GM18499 (cell line): ENCODE results near the gene LYRM4.

Source experiments
- ATAC-seq: cut with Tn5 transposase; IDR thresholded peaks from one replicate; pipeline ENCODE4 v1.9.1; 2021; ENCODE audit warnings: moderate number of reproducible peaks; ENCODE audit not compliant: insufficient read depth, unreplicated experiment

LYRM4 gene

GRCh38 chr6:5151360-5151954 lies 109.3 kb downstream of the LYRM4 start:
- ATAC-seq, result no peak

DNA sequence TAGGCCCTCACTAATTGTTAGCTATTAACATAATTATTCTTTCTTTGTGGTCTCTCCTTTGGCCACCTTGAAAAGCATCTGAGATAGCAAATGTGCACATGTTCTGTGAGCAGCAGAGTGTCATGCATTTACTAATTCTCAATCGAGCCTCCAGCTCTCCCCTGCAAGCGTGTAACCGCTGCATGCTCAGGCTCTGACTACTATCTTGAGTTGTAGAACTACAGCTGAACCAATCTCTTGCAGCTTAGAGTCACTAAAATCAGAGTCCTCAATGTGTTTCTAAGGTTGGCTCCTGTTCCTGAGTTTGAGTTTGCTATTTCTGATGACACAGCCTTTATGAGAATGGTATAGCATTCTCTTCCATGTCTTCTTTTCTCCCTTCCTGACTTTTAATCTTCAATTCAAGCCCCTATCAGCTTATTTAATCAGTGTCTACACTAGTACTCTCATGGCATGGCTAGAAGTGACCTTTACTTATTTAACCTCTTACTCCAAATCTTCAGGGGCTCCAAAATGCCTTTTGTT lies 110.1 kb downstream of the LYRM4 start:
- no peak for ATAC-seq

GRCh38 chr6:5149891-5150290 lies 110.9 kb downstream of the LYRM4 start:
- no peak for ATAC-seq

GRCh38 chr6:5149159-5149704 lies 111.5 kb downstream of the LYRM4 start:
- ATAC-seq, result no peak

DNA sequence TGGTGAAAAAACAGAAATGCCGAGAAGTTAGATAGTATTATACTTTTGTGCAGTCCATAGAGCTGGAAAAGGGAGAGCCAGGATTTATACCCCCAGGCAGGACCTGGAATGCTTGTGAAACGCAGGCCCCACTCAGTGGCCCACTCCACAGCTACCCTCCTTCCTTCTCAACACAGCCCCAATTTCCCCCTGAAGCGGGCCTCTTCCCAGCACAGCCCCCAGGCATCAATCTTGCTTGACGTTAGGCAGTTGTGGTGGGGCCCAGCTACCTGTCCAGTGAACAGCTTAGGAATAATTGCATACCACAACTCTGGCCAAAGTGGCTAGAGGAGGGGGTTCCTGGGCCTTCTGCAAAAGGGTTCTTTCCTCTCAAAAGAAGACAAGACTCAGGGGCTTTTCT lies 114.4 kb downstream of the LYRM4 start:
- ATAC-seq, result no peak

DNA sequence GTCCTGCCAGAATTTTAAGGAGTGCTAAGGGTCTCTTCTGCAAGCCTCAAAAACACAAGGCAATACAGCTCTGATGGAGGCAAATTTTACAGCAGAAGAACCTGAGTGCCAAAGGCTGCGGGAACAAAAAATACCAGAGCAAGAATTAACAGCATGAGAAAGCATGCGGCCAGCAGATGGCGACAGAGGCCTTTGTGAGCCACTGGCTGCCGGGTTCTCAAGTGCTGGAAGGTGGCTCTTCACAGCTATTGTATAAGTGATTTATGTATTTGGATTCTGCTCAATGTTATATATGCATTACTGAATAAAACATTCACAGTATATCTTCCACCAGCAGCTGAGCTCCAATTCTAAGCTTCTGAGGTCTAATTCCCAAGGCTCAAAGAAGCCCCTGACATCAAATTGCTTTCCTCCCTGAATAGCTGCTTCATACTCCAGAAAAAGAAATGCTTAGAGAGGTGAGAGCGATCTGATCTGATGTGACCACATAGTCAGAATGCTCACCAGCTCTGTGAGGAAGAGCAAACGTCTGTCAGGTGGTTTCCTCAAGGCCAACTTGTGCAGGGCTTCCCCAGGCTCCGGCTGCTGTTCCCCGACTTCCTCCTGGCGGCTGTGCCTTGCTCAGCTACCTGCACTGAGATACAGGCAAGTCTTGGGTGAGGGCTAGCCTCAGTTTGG lies 117.0 kb downstream of the LYRM4 start:
- no peak for ATAC-seq

DNA sequence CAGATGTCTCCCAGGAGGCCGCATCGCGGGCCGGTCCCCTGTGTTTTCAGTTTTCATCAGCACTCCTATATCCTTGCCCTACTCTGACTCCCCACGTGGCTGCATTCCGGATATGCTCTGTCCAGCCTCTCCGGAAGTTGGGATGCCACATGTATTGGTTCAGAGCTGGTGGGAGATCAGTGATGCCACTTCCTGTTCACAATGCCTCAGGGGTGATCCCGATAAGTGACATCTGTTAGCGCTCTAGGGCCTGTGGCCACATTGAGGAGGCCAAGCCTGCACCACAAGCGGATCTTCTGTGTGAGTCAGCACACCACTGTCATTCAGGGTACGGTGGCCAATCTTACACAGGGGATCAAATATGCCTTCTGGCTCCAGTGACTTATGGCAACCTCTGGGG lies 117.8 kb downstream of the LYRM4 start:
- ATAC-seq, result no peak

DNA sequence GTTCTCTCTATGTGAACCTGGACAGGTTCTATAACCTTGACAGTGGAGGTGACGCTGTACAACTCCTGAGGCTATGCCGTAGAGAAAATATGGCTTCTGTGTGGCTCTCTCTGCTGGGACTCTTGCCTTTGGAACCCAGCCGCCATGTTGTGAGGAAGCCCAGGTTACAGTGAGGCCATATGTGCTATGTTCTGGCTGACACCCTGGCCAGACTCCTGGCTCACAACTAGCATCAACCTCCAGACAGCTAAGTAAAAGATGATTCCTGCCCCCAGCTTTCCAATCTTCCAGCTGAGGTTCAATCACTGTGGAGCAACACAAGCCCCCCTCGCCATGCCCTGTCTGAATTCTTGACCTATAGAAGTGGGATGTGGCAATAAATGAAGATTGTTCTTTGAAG lies 118.6 kb downstream of the LYRM4 start:
- ATAC-seq, result no peak

DNA sequence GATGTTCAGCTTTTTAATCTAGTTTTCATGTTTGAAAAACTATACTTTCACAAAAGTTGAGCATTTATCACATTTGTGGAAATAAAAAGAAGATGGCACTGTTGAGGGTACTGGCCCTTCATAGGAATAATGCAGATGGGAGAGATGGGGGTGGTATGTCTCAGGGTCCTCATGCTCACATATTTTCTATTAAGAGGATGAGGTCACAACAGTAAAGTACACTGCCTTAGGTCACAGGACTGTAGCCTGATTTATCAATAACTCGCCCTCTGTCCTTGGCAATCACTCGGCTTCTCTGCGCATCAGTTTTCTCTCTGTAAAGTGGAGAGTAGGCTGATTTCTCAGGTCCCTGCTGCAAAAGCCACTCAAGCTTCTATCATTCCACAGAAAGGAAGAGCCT lies 119.7 kb downstream of the LYRM4 start:
- ATAC-seq, result no peak

- no peak for ATAC-seq
These were observed 120.7 kb downstream of the LYRM4 start for GRCh38 chr6:5139828-5140771.

DNA sequence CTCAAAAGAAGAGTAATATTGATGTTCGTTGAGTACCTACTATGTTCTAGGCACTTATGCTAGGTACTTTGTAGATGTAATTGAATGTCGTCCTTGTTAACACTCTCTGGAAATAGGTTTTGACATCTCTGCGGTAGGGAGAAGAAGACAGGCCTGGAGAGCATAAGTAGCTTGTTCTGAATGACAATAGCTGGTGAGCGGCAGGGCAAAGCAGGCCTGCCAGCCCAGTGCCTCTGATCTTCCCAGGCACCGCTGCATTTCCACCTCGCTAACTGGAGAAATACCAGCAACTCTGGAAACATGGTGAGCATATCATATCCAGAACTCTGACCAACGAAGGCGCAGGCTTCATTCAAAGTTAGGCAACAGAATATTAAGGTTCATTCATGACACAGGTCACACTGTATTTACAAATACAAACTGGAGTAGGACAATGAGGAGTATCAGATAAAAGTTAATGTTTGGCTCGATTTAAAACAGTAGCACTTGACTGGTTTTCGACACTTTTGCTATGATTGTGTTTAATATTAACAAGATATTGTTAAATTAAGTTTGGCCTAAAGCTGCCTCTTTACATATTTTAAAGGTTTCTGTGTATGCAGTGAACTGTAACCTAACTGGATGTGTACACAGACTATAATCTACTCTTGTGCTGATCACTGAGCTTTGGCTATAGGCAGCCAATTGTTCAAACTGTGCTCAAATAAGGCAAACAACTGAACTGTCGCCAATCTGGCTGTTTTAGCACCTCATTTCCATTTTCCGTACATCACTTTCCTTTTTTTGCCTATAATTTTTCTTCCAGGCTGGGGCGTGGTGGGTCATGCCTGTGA lies 121.5 kb downstream of the LYRM4 start:
- ATAC-seq, result no peak

- no peak for ATAC-seq
These were observed 123.9 kb downstream of the LYRM4 start for GRCh38 chr6:5136851-5137250.

DNA sequence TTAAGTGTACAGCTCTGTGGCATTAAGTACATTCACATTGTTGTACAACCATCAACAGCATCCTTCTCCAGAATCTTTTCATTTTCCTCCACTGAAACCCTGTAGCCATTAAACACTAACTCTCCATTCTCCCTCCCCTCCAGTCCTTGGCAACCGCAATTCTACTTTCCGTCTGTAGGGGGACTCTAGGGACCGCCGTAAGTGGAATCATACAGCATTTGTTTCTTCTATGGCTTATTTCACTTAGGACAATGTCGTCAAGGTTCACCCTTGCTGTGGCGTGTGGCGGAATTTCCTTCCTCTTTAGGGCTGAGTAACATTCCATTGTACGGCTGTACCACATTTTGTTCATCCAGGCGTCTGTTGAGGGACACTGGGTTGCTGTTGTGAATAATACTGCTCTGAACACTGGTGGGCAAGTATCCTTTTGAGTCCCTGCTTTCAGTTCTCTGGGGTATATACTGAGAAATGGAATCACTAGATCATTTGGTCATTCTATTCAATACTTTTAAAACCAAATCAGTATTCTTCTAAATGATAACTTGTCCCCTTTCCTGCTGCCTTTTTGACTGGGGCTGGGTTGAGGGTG lies 124.9 kb downstream of the LYRM4 start:
- ATAC-seq, result no peak

GRCh38 chr6:5133943-5134342 lies 126.8 kb downstream of the LYRM4 start:
- no peak for ATAC-seq

DNA sequence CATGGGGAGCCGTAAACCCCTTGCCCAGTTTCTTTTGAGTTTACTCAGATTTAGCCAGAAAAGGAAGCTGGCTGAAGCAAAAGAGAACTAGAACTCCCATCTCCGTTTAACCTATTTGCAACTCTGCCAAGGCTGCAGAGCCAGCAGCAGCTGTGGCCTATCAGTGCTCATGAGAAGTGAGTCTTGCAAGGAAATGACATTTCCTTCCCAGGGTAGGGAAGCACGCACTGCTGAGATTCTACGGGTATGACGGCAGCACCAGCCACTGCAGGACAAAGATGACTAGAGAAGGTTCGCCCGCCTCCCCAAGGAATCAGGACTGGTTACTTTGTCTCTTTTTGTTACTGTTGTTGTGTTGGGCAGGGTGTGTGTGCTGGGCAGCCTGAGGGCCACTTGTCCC lies 128.0 kb downstream of the LYRM4 start:
- ATAC-seq, result no peak

DNA sequence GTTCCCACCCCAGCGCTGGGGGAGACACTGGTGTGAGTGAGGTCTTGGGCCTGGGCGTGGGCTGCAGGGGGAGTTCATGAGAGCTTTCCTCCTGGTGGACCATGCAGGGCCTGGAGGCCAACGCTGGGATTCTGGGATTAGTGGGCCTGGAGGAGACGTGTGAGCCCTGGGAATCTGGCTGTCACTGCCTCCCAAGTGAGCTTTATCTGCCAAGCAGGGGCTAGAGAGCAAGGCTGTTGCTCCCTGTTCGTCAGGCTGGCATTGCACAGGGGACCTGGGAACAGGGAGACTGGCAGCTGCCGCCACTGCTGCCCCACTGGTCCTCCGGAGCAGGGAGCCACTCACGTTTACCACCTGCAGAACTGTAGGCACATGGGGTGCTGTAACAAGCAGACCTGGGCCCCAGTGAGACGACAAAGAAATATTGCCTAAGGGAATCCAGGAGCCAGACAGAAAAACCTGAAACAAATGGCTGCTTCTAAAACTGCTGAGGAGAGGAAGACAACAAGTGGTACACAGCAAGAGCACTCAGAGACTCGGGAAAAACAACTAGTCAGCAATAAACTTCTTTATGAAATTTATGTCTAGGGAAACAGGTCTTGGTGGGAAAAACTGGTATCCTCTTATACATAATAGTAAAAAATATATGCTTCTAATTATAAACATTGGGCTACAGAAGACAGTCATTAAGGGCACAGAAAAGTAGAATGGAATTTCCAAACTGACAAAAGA lies 130.4 kb downstream of the LYRM4 start:
- no peak for ATAC-seq

DNA sequence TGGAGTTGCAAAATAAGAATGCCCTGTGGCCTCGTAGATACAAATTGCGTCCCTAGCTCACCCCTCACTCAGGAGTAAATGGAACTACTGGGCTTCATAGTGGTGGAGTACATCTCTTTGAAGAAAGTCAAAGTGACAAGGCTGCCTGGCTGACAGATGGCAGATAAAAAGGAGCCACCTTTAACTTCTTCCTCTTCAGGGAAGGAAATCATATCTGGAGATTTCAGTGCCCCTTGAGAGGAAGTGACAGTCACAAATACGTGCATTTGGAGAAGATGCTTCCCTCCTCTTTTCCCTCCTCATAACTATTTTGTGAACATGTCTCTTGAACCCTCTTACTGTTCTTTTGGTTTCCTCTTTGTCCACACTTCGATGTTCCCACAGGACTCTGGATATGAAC lies 132.4 kb downstream of the LYRM4 start:
- no peak for ATAC-seq

DNA sequence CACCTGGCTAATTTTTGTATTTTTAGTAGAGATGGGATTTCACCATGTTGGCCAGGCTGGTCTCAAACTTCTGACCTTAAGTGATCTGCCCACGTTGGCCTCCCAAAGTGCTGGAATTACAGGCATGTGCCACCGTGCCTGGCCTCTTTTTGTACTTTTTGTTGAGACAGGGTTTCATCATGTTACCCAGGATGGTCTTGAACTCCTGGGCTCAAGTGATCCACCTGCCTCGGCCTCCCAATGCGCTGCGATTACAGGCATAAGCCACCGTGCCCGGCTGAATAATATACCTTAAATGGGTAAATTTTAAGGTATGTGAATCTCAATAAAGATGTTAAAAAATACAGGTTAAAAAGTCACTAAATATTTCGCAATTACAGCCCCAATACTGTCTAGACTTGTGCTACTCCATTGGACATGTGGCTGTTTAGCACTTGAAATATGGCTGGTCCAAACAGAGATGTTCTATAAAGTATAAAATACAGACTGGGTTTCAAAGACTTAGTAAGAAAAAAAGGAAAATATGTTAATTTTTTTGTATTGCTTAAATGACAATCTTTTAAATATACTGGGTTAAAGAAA lies 133.6 kb downstream of the LYRM4 start:
- ATAC-seq, result no peak

DNA sequence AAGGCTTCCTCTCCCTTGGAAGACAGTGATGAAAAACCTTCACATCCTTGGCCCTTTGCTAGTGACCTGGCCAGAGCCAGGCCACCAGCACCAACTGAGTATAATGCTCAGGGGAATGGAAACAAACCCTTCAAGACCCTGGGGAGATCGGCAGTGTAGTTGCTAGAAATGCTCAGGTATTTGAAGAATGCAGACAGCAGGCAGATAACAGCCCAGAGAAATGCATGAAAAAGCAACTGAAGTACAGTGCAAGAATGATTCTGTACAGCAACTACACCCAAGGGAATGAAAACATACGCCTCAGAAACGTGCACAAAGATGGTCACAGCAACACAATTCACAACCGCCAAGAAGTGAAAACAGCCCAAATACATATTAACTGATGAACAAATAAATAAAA lies 134.5 kb downstream of the LYRM4 start:
- no peak for ATAC-seq
